PFSK-1 (cell line): ENCODE data around the gene OSBPL2.

Experiments used
- FOXP2 ChIP-seq: optimal IDR thresholded peaks from 2 replicates; pipeline ENCODE3; 2011; ENCODE audit warnings: borderline replicate concordance, control low read depth, inconsistent platforms; ENCODE audit not compliant: insufficient read depth; ENCODE audit errors: extremely low read length, extremely low read depth
- POLR2AphosphoS5 ChIP-seq: IDR thresholded peaks from 2 replicates; pipeline ENCODE4 v1.6.1; 2012; ENCODE audit warnings: low read depth, mild to moderate bottlenecking, control low read depth, low read length, moderate library complexity
- REST ChIP-seq, 2 experiments: IDR thresholded peaks; 2 replicates each; pipeline versions ENCODE4 v1.6.1 to v1.8.0; 2011 to 2012; ENCODE audit warnings: low read depth in 2 of 2, low read length in 2 of 2, control low read depth in 1 of 2, inconsistent platforms in 1 of 2, mild to moderate bottlenecking in 1 of 2, moderate library complexity in 1 of 2; ENCODE audit not compliant: insufficient read depth in 1 of 2
- SIN3A ChIP-seq: IDR thresholded peaks from 2 replicates; pipeline ENCODE4 v1.6.1; 2012; ENCODE audit warnings: mild to moderate bottlenecking, low read length, moderate library complexity, borderline replicate concordance; ENCODE audit not compliant: insufficient read depth
- TAF1 ChIP-seq: IDR thresholded peaks from 2 replicates; pipeline ENCODE4 v1.6.1; 2012; ENCODE audit warnings: low read length, control low read depth, borderline replicate concordance; ENCODE audit not compliant: insufficient read depth

The OSBPL2 gene

GRCh38 chr20:62216636-62217566 lies 21.4 kb upstream of the OSBPL2 start:
- TF ChIP-seq FOXP2 (no peak), POLR2AphosphoS5 (no peak), REST (IDR thresholded peaks at IDR 0.05; ENCODE audit: insufficient read depth in 1 of 2, low read depth in 2 of 2, low read length in 2 of 2) (no peak), TAF1 (no peak), SIN3A (no peak)

- no peak for TF ChIP-seq POLR2AphosphoS5
- no peak for TF ChIP-seq REST (IDR thresholded peaks at IDR 0.05; ENCODE audit: insufficient read depth in 1 of 2, low read depth in 2 of 2, low read length in 2 of 2)
- TF ChIP-seq FOXP2: no peak
- TF ChIP-seq TAF1: no peak
- no peak for TF ChIP-seq SIN3A
Measured at GRCh38 chr20:62217913-62218773, 20.2 kb upstream of the OSBPL2 start.

GRCh38 chr20:62219101-62219991 lies 19.0 kb upstream of the OSBPL2 start:
- no peak for TF ChIP-seq POLR2AphosphoS5
- TF ChIP-seq TAF1: no peak
- no peak for TF ChIP-seq SIN3A
- TF ChIP-seq FOXP2: no peak
- TF ChIP-seq REST (IDR thresholded peaks at IDR 0.05; ENCODE audit: insufficient read depth in 1 of 2, low read depth in 2 of 2, low read length in 2 of 2): no peak

GRCh38 chr20:62219992-62220665 lies 18.2 kb upstream of the OSBPL2 start, which contains the start of gene HRH3:
Gene HRH3 (minus strand): TSS chr20:62220278. CDS start chr20:62219970, 308 bp downstream.
- TF ChIP-seq POLR2AphosphoS5 (no peak), TAF1 (no peak), FOXP2 (no peak), SIN3A (0 out of 2 replicates have a peak, but pooled peaks have one; percentile 60), REST (IDR thresholded peaks at IDR 0.05; ENCODE audit: insufficient read depth in 1 of 2, low read depth in 2 of 2, low read length in 2 of 2) (peak; percentile 88 to 93)
